H1 (cell line): ENCODE measurements around the gene MAP7D1.

Experiments used
- CHD1 ChIP-seq: IDR thresholded peaks from 2 replicates; pipeline ENCODE4 v1.6.1; 2012; ENCODE audit warnings: low read depth, low read length, improper control_type of control experiment
- EP300 ChIP-seq, 2 experiments: IDR thresholded peaks; 1 replicate in 1 of 2; 2 replicates in 1 of 2; pipeline ENCODE4 v1.6.1; 2011 to 2012; ENCODE audit warnings: low read depth in 2 of 2, low read length in 2 of 2, mild to moderate bottlenecking in 2 of 2, borderline replicate concordance in 1 of 2, inconsistent platforms in 1 of 2, moderate library complexity in 1 of 2
- POLR2A ChIP-seq, 2 experiments: IDR thresholded peaks; 1 replicate in 1 of 2; 2 replicates in 1 of 2; pipeline ENCODE4 v1.6.1; 2011; ENCODE audit warnings: low read depth in 2 of 2, low read length in 2 of 2, mild to moderate bottlenecking in 2 of 2; ENCODE audit errors: control extremely low read depth in 1 of 2
- SIN3A ChIP-seq, 2 experiments: IDR thresholded peaks in 1 of 2; conservative IDR thresholded peaks in 1 of 2; 2 replicates each; pipeline ENCODE4 v1.6.1; 2011 to 2012; ENCODE audit warnings: low read length in 2 of 2, improper control_type of control experiment in 1 of 2, low read depth in 1 of 2, mild to moderate bottlenecking in 1 of 2
- SP4 ChIP-seq: IDR thresholded peaks from 2 replicates; pipeline ENCODE4 v1.6.1; 2012; ENCODE audit warnings: low read length, inconsistent platforms
- TF ChIP-seq, protein P1 (sequence below), 3 experiments: IDR thresholded peaks; 1 replicate in 2 of 3; 2 replicates in 1 of 3; pipeline versions ENCODE4 v1.5.1 to v1.6.1; 2011; ENCODE audit warnings: low read length in 3 of 3, mild to moderate bottlenecking in 3 of 3, inconsistent platforms in 2 of 3, low read depth in 1 of 3, moderate library complexity in 1 of 3; ENCODE audit not compliant: insufficient read depth in 1 of 3; ENCODE audit errors: control extremely low read depth in 1 of 3

DNA sequence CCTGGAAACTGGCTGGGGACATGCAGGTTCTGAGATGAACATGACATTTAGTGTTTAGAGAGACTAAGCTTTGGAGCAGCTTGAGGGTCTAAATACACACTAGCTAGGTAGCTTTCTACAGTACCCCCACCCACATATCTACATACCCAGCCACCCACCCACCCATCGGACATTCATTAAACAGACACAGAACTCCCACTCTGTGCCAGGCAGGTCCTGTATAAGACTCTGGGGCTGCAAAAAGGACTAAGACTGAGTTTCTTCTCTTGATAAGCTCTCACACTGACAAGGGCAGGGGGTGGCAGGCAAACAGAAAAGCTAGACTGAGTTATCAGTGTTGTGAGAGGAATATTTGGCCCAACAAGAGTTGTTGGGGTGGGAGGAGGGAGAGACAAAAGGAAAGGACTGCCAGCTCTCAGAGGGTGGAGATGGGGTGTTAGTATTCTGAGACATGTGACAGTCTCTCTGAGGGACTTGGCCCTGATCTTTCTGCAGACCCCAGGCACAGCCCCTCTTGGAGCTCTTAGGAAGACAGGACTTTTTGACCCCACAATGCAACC is 6.8 kb downstream of the MAP7D1 start:
- TF ChIP-seq POLR2A (IDR thresholded peaks at IDR 0.05; ENCODE audit: control extremely low read depth in 1 of 2, low read depth in 2 of 2, low read length in 2 of 2): no peak
- TF ChIP-seq SIN3A (conservative IDR thresholded peaks at IDR 0.05 in 1 of 2, IDR thresholded peaks at IDR 0.05 in 1 of 2; ENCODE audit: low read depth in 1 of 2, low read length in 2 of 2): no peak
- TF ChIP-seq SP4: no peak
- TF ChIP-seq, protein P1, sequence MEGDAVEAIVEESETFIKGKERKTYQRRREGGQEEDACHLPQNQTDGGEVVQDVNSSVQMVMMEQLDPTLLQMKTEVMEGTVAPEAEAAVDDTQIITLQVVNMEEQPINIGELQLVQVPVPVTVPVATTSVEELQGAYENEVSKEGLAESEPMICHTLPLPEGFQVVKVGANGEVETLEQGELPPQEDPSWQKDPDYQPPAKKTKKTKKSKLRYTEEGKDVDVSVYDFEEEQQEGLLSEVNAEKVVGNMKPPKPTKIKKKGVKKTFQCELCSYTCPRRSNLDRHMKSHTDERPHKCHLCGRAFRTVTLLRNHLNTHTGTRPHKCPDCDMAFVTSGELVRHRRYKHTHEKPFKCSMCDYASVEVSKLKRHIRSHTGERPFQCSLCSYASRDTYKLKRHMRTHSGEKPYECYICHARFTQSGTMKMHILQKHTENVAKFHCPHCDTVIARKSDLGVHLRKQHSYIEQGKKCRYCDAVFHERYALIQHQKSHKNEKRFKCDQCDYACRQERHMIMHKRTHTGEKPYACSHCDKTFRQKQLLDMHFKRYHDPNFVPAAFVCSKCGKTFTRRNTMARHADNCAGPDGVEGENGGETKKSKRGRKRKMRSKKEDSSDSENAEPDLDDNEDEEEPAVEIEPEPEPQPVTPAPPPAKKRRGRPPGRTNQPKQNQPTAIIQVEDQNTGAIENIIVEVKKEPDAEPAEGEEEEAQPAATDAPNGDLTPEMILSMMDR (IDR thresholded peaks at IDR 0.05; ENCODE audit: control extremely low read depth in 1 of 3, insufficient read depth in 1 of 3, low read depth in 1 of 3, low read length in 3 of 3): no peak
- no peak for TF ChIP-seq CHD1
- TF ChIP-seq EP300 (IDR thresholded peaks at IDR 0.05; ENCODE audit: borderline replicate concordance in 1 of 2, low read depth in 2 of 2, low read length in 2 of 2): no peak
